HG02970 (cell line): ENCODE data around the gene ARSB.

Experiments
- ATAC-seq: cut with Tn5 transposase; IDR thresholded peaks from one replicate; pipeline ENCODE4 v1.9.1; 2021; ENCODE audit warnings: mild to moderate bottlenecking, moderate library complexity, moderate number of reproducible peaks; ENCODE audit not compliant: unreplicated experiment, low FRiP score

Gene ARSB

DNA sequence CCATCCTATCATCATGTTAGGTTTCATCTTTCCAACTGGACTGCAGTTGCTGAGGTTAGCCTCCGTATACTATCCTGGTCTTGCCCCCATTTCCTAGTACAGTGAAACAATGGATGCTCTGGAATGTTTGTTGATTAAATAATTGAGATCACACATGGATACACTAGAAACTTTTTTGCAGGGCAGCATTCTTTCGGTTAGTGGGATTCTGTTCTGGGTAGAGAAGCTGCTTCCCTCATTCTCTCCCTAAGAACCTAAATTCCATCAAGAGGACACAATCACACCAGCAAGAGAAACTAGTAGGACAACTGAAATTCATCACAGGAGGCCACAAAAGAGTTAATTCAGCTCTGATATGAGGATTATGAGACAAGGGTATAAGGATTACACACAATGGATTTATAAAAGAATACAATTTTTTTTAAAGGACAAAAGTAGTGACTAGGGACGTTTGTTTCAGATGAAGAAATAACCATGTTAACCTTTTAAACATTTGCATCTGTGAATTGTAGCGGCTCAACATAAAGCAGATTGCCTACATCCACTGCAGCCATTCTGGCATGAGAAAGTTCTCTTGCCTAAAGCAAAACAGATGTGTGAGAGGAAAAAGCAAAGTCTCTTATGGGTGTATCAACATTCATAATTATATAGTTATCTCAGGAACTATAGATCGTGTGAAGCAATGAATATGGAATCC is 173.8 kb downstream of the ARSB start:
- no peak for ATAC-seq

DNA sequence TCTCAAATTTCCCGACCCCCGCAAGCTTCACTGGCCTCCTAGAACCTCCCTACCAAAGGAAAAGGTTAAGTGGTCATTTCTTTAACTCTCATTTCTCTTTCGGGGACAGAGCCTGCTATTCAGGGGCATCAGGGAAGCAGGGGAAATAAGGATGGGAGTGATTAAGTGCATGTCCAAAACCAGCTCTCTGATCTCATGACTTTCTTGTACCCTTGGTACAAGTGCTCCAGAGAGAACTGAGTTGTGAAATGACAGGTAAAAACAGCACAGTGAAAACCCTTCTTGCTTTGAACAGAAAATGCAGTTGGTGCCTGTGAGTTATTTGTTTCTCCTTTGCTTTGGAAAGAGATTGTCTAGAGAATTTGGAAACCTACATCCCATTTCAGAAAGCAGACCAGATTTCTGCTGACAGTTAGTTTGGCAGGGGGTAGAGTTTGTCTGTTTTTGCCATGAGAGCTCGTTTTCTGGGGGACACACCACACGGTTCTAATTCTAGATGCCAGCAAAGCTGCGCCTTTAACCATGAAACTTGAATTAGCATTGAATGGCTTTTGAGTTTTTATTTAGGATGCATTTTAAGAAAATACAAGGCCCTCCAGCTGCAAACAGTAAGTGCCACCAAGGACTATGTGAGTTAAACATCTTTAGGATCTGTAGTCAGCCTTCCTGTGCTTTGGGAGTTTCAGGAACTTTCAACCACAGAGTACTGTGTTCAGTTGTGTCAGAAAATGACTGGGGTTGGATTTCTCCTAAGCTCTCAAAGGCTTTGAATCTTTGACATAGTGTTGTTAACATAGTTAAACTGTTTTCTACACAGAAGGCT is 174.8 kb downstream of the ARSB start:
- ATAC-seq: no peak

DNA sequence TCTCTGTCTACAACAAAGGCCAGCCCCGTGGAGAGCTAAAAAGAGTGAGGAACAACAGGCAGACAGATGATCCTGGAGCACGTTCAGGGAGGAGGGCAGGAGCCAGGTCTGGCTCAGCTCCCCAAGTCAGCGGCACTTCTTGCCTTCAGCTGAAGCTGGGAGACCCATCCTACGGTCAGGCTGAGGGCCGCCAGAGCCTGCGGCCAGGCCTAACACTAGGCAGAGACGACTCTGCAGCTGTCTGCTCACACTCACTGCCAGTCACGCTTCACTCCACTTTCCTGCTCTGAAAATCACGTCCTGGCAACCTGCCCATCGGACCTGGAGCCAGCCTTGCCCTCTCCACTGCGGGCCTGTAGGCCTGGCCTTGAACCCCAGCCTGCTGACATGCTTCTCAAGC is 175.7 kb downstream of the ARSB start:
- ATAC-seq: no peak

DNA sequence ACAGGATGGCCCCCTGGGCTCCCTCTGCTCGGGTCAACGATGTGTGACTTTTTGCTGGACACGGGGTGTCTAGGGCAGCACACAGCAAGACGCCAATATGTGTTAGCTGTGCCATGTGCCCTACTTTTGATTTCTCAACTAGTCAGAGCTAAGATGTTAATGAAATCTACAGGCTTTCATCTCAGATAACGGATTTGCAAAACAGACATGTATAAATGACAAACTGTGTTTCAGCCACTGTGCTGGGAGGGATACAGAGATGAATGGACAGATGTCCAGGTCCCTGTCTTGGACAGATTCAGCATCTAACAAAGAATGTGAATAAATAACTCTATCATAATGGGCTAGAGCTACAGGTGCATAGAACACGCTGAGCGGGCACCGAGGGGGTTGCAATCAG is 176.3 kb downstream of the ARSB start:
- ATAC-seq: no peak

DNA sequence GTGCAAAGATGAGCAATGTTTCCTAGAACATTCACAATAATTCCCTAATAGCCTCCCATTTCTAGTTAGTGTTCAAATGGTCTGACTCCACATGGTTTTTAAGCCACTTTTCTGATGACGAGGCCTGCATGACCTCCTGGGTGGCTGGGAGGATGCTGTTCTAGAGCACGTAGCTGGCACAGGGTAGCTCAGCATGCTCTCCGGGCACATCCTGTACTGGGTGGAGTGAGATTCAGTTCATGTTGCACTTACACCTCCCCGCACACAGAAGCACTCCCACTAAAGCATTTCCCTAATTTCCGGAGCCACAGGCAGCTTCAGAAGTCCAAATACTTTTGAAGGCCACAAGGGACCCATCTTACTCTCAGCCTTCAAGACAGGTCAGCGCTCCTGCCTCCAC is 176.7 kb downstream of the ARSB start:
- no peak for ATAC-seq

DNA sequence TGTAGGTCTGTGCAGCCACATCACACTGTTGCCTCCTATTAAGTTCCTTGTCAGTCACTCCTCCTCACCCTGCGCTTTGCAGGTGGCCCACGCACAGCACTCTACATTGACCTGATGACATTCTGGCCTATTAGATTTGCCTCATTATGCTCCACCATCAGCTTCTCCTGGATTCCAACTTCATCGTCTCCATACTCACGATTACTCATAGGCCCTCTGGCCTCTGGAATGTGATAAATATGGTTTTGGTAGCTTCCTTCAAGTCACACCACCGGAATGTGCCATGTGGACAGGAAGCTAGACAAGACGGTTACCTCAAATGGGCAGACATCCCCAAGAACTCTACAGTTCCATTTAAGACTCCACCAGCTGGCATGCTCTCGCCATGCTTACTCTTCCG is 178.6 kb downstream of the ARSB start:
- ATAC-seq: no peak

DNA sequence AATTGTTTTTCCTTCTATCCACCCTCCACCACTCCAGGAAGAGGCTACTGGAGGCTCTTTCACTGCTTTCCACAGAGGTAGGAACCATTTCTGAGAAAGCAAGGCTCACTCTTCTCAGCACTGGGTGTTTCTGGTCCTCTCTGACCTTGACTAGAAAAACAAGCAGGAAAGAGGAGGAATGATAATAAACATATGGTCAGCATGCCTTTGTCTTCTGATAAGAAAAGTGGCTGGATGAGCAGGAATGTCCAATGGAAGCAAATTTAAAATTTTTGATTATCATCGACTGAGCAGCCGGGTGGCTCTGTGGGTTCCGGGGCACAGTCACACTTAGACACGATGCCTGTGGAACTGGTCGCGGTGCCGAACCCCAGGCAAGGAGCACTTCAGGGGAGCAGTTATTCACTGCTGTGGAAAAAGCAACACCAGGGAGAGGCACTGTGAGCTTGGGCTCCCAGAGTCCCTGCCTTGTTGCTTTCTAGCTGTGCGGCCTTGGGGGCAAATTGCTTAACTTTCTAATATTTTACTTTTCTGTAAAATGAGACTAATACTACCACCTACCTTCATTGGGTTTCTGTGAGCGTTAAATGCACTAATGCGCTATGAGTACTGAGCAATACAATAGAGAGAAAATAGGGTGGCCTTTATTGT is 179.5 kb downstream of the ARSB start:
- ATAC-seq: no peak

DNA sequence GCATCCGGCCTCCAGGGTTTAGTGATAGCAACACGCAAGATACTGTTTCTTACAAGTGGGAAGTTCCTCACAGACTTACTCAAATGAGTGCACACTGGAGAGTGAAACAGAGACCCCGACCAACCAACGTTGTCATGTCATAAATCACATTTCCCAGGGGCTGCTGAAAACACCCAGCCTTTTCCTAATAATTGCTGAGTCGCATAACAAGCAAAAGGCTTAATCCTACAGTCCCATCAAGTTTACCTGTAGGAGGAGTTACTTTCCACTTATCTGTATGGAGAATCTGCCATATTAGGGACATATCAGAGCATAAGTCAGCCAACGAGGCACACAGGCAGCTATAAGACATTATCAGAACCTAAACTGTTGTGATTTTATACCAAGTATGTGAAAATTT is 180.1 kb downstream of the ARSB start:
- no peak for ATAC-seq

DNA sequence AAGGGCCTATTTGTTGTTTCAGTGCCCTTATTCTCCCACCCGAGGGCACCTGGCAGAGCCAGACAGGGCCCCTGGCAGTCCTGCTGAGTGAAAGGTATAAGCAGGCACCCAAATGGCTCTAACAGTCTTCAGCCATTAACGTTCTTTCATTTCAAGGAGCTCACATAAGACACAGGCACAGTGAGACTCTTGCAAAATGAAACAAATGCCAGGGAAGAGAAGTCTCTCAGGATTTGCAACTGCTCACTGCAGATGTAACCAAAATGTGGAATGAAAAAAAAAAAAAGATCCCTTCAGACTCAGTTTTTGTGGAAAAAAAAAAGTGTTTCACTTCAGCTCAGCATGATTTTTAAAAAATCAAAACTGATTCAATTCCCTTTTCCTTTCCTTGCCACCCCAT is 181.2 kb downstream of the ARSB start:
- ATAC-seq: no peak

DNA sequence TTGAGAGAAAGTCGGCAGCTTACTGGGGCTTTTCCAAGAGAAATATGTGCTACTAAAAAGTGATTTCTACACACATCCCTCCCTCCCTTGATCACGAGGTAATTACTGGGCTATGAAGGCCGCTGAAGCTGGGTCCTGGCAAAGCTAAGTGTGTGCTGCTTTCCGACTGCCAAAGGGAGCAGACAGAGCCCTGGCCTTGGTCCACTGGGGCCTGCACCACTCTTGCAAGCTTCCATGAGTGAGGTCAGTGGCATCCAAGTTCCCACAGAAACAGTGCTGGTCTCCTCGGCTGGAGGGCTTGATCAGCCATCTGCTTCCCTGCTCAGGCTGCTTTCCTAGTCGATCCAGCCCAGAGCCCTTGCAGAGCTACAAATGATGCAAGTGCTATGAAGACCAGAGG is 181.8 kb downstream of the ARSB start:
- no peak for ATAC-seq

DNA sequence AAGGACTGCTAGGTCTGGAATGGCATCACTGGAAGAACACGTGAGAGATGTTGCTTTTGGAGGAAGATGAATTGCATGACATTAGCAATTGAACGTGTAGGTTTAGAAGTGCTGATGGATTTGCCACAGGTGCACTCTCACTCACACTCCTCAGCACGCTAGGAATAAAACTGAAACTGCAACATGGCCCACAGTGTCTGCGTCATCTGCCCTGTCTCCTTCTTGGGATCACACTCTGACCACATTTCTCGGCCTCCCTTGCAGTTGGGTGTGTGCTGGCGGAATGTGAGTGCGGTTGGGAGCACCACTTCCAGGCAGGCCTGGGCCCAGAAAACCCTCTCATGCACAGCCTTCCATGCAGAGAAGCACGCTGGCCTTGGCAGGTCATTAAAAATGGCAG is 183.7 kb downstream of the ARSB start:
- no peak for ATAC-seq

DNA sequence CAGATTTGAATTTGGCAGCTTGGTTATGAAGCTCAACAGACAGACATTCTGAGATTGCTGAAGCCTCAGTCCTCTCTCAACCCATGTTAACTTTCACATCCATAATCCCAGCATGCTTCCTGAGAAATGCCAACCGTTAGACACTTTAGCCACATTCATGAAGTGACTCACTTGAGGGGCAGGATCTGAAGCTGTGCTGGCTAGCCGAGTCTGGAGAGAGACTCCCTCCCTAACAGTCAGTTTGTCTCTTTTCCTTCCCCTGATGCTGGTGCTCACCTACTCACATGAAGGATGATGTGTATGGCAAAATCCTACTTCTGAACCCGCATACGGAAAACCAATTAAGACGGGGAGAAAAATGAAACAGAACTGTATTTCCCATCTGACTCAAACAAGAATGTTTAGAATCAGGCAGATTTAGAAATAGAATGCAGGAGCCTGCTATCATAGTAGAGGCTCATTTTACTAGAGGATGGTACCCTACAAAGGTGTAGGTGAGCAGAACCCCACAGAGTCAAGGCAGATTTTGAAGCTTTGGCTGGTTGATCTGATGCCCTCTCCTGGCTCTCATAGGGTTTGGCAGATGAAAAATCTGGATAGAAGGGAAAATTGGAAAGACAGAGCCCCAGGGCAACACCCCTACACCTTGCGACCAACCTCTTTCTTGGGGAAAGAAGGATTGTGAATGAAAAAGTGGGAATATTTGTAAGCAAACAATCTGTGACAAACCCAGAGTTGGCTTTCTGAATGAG is 185.7 kb downstream of the ARSB start:
- no peak for ATAC-seq

DNA sequence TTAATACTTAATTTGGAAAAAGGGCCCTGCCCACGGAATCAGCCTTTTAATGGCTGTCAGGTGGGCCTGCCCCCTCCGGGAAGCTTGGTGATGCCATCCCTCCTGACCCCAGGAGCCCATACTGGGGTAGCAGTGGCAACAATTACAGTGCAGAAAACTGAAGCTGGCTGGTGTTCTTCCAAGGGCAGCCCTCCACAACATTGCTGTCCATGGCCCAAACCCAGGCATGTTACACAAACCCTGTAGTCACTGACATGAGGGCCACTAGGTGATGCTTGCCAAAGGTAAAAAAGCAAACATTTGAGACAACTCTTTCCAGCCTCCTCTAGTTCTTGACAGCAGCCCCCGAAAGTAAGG is 186.5 kb downstream of the ARSB start:
- ATAC-seq: no peak

DNA sequence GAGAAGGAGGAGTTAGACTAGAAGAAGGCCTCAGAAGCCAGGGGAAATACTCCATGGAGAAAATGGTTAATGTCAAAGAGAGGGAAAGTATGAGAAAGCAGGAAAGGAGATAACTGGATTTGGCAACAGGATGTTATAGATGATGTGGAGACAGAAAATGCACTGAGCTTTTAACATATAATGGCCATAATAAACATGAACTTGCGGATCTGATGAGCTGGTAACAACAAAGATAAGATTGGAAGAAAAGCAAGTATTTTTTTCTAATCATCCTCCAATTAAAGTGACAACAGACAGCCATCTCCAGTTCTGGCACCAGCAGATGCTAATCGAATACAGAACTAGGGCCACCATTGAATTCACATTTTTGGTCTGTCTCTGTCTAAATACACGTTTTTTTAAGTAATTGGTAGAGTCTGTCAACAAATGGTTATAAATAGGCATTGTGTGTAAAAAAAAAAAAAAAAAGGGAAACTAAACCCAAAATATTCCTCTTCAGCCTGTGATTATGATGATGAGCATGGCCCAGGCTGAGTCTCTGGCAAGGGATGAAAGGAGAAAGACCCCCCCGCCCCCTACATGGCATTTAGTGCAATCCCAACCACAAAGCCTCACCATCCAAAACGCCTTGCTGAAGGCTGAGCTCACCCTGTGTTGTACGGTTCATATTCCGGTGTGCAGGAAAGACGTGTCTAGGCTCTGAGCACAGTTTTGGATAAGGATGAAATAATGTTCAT is 187.0 kb downstream of the ARSB start:
- ATAC-seq: no peak

DNA sequence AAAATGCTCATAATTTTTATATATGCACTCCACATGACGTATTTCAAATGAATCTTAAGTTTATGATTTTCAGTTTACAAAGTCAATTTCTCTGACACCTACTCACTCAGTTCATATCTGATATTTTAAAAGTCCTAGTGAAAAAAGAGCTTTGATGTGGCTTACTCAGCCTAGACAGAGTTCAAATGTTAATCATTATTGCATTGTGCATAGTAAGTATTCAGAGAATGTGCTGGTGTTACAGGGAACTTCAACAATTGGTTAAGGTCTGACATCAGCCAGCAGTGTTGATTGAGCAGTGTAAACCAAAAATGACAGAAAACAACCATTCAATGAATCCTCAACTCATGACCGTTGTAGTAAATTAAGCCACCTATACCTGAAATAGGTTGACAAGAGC is 189.4 kb downstream of the ARSB start:
- no peak for ATAC-seq

DNA sequence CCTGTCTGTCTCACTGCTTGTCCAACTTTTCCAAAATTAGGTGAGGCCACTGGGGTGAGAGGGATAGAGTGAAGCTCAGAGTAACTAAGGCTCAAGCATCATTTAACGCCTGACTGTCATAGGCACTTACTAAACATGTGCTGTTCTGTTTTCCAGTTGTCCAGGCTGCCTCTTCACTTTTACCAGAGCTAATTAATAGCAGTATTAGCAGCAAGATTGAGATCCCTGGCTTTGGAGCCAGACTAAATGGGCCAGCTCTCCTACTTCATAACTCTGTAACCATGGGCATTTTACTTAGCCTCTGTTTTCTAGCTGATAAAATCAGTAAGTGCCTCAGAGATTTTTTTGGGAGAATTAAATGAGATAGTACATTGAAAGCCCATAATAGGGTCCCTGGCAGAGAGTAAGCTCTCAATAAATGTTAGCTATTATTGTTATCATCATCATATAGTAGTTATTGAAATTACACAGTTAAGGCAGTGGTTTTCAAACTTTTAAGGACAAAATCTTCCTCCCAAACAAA is 190.4 kb downstream of the ARSB start:
- no peak for ATAC-seq

DNA sequence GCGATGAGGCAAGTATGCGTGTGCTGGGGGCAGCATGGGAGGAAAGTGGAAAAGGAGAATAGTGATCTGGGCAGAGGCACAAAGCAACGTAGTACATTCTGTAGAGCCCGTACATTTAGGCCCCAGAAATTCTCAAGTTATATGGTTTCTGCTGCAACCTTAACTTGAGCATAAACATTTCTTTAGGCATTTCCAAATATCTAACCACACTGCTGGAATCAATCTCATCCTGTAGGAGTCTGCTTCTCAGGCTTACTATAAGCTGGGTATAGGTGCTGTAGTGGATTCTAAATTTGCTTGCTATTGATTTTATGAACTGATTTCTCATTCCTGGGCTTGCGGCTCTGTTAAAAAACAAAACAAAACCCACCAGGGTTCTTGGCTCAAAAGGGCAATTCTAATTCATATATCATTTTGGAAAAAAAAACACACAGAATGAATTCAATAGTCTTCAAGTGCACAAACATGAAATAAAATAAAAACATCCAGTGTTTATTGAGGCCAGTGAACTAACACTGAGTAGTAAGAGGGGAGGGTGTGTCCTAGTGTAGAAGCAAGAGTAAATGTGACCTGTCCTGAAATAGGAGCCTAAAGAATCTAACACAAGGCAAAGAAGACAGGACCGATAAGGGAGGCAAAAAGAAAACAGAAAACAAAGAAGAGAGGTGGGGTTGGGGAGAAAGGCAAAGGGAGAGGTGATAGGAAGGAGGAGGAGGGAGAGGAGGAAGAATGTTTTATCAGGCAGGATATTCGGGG is 191.0 kb downstream of the ARSB start:
- no peak for ATAC-seq

DNA sequence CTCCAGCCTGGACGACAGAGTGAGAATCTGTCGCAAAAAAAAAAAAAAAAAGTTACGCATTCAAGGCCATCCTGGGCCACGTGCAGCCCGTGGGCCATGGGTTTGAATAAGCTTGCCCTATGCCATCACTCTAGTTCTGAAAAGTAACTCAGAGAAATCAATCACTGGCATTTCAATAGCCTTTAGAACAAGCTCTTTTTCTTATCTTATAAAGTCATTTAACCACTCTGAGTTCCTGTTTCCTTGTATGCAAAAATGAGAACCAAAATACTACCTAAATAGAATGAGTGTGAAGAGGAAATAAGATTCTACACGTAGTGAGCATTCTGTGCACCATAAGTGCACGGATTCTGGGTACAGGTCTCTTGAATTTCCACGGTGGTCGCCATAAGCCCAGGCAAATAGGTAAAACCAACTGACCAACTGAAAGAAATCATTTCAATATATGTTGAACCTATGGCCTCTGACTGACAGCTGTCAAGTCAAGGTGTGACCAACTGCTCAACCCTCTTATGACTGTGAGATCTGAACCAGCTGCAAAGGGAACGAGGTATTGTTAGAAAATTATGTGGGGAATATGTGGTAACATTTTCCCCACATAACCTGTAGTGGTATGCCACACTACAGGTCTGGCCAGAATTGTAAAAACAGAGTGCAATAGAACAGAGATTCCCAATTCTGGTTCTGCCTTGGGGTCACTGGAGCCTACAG is 192.6 kb downstream of the ARSB start:
- ATAC-seq: no peak
